SH-SY5Y (cell line): Measurements from ENCODE around the gene SBF1.

Experiments used
- GATA2 ChIP-seq: IDR thresholded peaks from 2 replicates; pipeline ENCODE4 v1.6.1; 2011; ENCODE audit warnings: mild to moderate bottlenecking, low read depth, low read length
- GATA3 ChIP-seq: IDR thresholded peaks from 2 replicates; pipeline ENCODE4 v1.6.1; 2011; ENCODE audit warnings: low read depth, mild to moderate bottlenecking, low read length, moderate library complexity

DNA sequence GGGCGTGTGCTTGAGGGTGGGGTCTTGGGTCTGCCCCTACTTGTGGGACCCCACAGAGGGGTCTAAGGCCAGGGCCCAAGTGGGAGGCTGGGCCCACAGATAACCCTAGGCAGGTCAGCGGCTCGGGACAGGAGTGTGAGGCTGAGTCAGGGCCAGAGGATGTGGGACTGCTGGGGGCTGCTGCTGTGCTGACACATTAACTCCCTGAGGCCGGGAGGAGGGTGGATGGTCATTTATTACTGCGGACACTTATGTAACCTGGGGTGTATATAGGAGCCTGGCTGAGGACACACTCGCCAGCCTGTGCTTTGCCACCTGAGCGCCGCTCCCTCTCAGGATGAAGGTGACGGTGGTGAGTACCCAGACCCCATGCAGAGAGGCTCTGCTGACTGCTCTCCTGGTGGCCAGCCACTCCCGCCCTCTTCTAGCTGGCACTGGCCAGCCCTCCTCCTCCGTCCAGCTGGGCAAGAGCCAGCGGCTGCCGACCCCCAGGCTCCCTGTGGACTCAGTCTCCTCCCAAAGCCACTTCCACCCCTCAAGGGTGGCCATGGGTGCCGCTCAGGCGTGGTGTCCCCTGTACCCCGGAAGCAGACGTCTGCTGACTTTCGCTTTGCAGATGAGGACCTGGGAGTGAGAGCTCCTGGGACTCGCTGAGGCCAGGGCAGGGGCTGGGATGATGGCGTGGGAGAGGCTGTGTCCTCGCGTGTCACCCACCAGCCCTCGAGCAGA is 11.9 kb upstream of the SBF1 start, which contains the start of gene MIOX:
- TF ChIP-seq GATA2 (no peak), GATA3 (no peak)
